RWPE2 (cell line): ENCODE data around the gene PRDM2.

ENCODE experiments used
- ATAC-seq: fragments of 200-7000 bp; cut with Tn5 transposase; 3 replicates; pipeline ENCODE4 v1.9.1; 2021; ENCODE audit warnings: low read depth
- DNase-seq: peaks from one replicate; pipeline ENCODE4 v3.0.0-alpha.2; 2020; ENCODE audit warnings: low spot score
- H3K27ac ChIP-seq: fragments of 450-650 bp; 2 replicates; pipeline ENCODE4 v1.5.1; 2017; ENCODE audit warnings: mild to moderate bottlenecking; ENCODE audit not compliant: poor library complexity, severe bottlenecking
- H3K27me3 ChIP-seq: fragments of 250-450 bp; sonication (Bioruptor Pico); 2 replicates; pipeline ENCODE4 v1.5.1; 2021; ENCODE audit warnings: mild to moderate bottlenecking, moderate library complexity; ENCODE audit not compliant: insufficient read depth, poor library complexity, severe bottlenecking
- H3K36me3 ChIP-seq: fragments of 250-450 bp; sonication (Bioruptor Pico); 2 replicates; pipeline ENCODE4 v1.5.1; 2020; ENCODE audit warnings: low read depth, mild to moderate bottlenecking, moderate library complexity
- H3K4me1 ChIP-seq: fragments of 250-450 bp; sonication (Bioruptor Pico); 2 replicates; pipeline ENCODE4 v1.5.1; 2021; ENCODE audit warnings: mild to moderate bottlenecking, moderate library complexity; ENCODE audit not compliant: insufficient read depth, poor library complexity, severe bottlenecking
- H3K4me3 ChIP-seq: fragments of 250-450 bp; sonication (Bioruptor Pico); 2 replicates; pipeline ENCODE4 v1.5.1; 2021; ENCODE audit warnings: mild to moderate bottlenecking, moderate library complexity; ENCODE audit not compliant: severe bottlenecking
- H3K9me3 ChIP-seq: fragments of 250-450 bp; sonication (Bioruptor Pico); 2 replicates; pipeline ENCODE4 v1.5.1; 2021; ENCODE audit warnings: mild to moderate bottlenecking, moderate library complexity; ENCODE audit not compliant: severe bottlenecking
- TF ChIP-seq, protein P1 (sequence below): fragments of 450-650 bp; IDR thresholded peaks from one replicate; pipeline ENCODE4 v1.5.1; 2017; ENCODE audit warnings: mild to moderate bottlenecking, moderate library complexity; ENCODE audit not compliant: poor library complexity, severe bottlenecking

The PRDM2 gene

DNA sequence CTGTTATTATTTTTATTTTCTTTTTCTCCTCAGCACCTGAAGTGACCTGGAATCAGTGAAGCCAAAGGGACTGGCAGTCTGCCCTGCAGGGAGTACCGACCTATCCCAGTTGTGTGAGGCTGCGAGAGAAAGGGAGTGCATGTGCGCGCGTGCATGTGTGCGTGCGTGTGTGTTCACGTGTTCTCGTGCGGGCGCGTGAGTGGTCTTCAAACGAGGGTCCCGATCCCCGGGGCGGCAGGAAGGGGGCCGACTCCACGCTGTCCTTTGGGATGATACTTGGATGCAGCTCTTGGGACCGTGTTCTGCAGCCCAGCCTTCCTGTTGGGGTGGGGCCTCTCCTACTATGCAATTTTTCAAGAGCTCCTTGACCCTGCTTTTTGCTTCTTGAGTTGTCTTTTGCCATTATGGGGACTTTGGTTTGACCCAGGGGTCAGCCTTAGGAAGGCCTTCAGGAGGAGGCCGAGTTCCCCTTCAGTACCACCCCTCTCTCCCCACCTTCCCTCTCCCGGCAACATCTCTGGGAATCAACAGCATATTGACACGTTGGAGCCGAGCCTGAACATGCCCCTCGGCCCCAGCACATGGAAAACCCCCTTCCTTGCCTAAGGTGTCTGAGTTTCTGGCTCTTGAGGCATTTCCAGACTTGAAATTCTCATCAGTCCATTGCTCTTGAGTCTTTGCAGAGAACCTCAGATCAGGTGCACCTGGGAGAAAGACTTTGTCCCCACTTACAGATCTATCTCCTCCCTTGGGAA, 123.3 kb downstream of the PRDM2 start:
- Histone ChIP-seq H3K4me1 (no peaks in the 10 kb centered on the region), H3K36me3 (no peaks in the 10 kb centered on the region), H3K9me3 (no peaks in the 10 kb centered on the region), H3K27me3 (no peaks in the 10 kb centered on the region), H3K4me3 (no peak overlapping the region), H3K27ac (no peak overlapping the region)
- no peak for ATAC-seq
- DNase-seq, result no peak
- TF ChIP-seq, protein P1, sequence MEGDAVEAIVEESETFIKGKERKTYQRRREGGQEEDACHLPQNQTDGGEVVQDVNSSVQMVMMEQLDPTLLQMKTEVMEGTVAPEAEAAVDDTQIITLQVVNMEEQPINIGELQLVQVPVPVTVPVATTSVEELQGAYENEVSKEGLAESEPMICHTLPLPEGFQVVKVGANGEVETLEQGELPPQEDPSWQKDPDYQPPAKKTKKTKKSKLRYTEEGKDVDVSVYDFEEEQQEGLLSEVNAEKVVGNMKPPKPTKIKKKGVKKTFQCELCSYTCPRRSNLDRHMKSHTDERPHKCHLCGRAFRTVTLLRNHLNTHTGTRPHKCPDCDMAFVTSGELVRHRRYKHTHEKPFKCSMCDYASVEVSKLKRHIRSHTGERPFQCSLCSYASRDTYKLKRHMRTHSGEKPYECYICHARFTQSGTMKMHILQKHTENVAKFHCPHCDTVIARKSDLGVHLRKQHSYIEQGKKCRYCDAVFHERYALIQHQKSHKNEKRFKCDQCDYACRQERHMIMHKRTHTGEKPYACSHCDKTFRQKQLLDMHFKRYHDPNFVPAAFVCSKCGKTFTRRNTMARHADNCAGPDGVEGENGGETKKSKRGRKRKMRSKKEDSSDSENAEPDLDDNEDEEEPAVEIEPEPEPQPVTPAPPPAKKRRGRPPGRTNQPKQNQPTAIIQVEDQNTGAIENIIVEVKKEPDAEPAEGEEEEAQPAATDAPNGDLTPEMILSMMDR, result no peak

DNA sequence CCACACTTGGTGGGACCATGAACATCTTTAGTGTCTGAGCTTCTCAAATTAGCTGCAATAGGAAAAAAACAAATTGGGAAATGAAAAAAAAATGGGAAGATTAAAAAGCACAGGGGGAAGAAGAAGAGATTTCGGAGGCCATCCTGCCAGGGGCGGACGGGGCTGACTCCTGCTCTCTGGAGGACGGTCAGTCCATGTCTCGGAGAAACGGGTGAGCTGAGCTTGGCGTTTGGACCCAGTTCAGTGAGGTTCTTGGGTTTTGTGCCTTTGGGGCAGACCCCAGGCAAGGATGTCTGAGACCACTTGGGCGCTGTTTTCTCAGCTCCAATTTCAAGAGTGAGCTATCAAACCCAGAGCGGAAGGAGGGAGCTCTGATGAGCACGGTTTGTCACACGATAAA, 123.9 kb downstream of the PRDM2 start:
- Histone ChIP-seq H3K4me1 (no peaks in the 10 kb centered on the region), H3K27me3 (no peaks in the 10 kb centered on the region), H3K9me3 (no peaks in the 10 kb centered on the region), H3K4me3 (no peak overlapping the region), H3K36me3 (no peaks in the 10 kb centered on the region), H3K27ac (no peak overlapping the region)
- DNase-seq, result no peak
- no peak for ATAC-seq
- TF ChIP-seq, protein P1, result no peak

DNA sequence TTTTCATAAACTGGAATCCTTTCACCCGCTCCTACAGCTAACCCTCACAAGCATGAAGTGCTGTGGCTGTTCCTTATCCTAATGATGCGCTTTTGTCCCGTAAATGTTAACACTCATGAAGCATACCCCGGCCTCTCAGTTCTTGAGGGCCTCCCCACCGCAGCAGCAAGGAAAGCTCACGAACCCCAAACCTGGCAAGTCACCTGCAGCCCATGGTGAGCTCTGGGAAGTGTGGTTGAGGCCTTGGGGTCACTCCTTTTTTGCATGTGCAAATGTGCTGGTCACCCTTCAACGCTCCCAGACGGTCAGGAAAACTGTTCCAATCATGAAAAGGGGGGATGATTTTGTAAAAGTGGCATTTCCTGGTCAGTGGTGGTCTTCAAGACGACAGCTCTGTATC, 124.6 kb downstream of the PRDM2 start:
- TF ChIP-seq, protein P1, result no peak
- no peaks in the 10 kb centered on the region for H3K36me3 ChIP-seq
- peak; percentile 10 for DNase-seq
- no peak overlapping the region for H3K4me3 ChIP-seq
- no peaks in the 10 kb centered on the region for H3K9me3 ChIP-seq
- no peak for ATAC-seq
- H3K27me3 ChIP-seq, result no peaks in the 10 kb centered on the region
- no peaks in the 10 kb centered on the region for H3K4me1 ChIP-seq
- H3K27ac ChIP-seq, result no peak overlapping the region

DNA sequence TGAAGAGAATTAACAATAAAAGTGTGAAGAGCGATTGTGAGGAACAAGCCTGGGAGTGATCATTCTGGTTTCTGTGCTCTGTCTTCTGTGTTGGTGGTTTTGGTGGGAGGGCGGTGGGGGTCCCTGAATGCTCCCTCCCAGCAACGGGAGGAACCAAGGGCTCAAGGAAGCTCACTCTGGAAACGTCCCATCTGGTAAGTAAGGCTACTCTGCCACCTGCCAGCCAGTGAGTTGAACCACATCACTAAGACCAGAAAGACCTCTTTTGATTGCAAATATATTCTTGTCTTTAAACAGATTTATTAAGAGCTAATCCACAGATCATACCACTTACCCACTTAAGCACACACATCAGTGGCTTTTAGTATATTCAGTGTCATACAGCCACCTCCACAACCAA, 125.0 kb downstream of the PRDM2 start:
- Histone ChIP-seq H3K27me3 (no peaks in the 10 kb centered on the region), H3K27ac (no peak overlapping the region)
- TF ChIP-seq, protein P1, result peak; percentile 13

DNA sequence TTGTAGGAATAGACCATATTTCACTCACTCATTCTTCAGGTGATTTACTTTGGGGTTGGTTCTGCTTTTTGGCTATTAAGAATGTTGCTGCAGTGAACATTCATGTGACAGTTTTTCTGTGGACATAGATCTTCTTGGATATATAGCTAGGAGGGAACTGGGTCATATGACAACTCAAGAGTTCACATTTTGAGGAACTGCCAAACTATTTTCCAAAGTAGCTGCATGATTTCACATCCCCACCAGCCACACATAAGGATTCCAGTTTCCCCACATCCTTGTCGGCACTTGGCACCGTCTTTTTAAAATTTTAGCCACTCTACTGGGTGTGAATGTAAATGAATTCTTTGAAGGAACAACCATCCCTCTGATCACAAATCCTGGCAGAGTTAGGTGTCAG, 126.0 kb downstream of the PRDM2 start:
- no peak for DNase-seq
- no peak overlapping the region for H3K4me3 ChIP-seq
- no peak for ATAC-seq
- no peaks in the 10 kb centered on the region for H3K36me3 ChIP-seq
- H3K9me3 ChIP-seq, result no peaks in the 10 kb centered on the region
- no peak overlapping the region for H3K27ac ChIP-seq
- no peaks in the 10 kb centered on the region for H3K4me1 ChIP-seq
- TF ChIP-seq, protein P1, result no peak
- H3K27me3 ChIP-seq, result no peaks in the 10 kb centered on the region

More for the DNA sequence above, 125.0 kb downstream of the PRDM2 start:
- no peak overlapping the region for H3K4me3 ChIP-seq
- ATAC-seq (no peak), DNase-seq (no peak)
- no peaks in the 10 kb centered on the region for H3K9me3 ChIP-seq
- H3K4me1 ChIP-seq, result no peaks in the 10 kb centered on the region
- H3K36me3 ChIP-seq, result no peaks in the 10 kb centered on the region
